H9 (cell line): ENCODE results near the gene ZSCAN22. TPM values are rescaled to one million over a fixed set of nuclear protein-coding genes. Genes with fewer than 3 reads are reported as not detected.

Source experiments
- DNase-seq: peaks from one replicate; pipeline ENCODE4 v3.0.0-alpha.2; 2017
- H2AFZ ChIP-seq: one replicate; pipeline ENCODE4 v1.6.1; 2013; ENCODE audit warnings: mild to moderate bottlenecking, low read length, control low read depth, moderate library complexity
- H2AK5ac ChIP-seq: 2 replicates; pipeline ENCODE4 v1.6.1; 2013; ENCODE audit warnings: low read length, control low read depth, mixed read lengths; ENCODE audit not compliant: insufficient read length
- H2BK120ac ChIP-seq: one replicate; pipeline ENCODE4 v1.6.1; 2013; ENCODE audit warnings: low read depth, mild to moderate bottlenecking, low read length, control low read depth, inconsistent platforms; ENCODE audit not compliant: poor library complexity, severe bottlenecking
- H2BK12ac ChIP-seq: 2 replicates; pipeline ENCODE4 v1.6.1; 2013; ENCODE audit warnings: low read length, control low read depth, mixed read lengths, low read depth; ENCODE audit not compliant: insufficient read length
- H2BK15ac ChIP-seq: 2 replicates; pipeline ENCODE4 v1.6.1; 2013; ENCODE audit warnings: low read depth, low read length, control low read depth
- H2BK20ac ChIP-seq: one replicate; pipeline ENCODE4 v1.6.1; 2013; ENCODE audit warnings: low read depth, mild to moderate bottlenecking, low read length, control low read depth, inconsistent platforms; ENCODE audit not compliant: poor library complexity, severe bottlenecking
- H2BK5ac ChIP-seq: 2 replicates; pipeline ENCODE4 v1.6.1; 2013; ENCODE audit warnings: low read length, control low read depth, mixed read lengths; ENCODE audit not compliant: insufficient read length
- H3K14ac ChIP-seq: 2 replicates; pipeline ENCODE4 v1.6.1; 2013; ENCODE audit warnings: low read length, control low read depth; ENCODE audit not compliant: insufficient read depth
- H3K18ac ChIP-seq: 2 replicates; pipeline ENCODE4 v1.6.1; 2013; ENCODE audit warnings: low read depth, mild to moderate bottlenecking, mixed read lengths, low read length, control low read depth; ENCODE audit not compliant: insufficient read length
- H3K23ac ChIP-seq: 2 replicates; pipeline ENCODE4 v1.6.1; 2013; ENCODE audit warnings: low read length, control low read depth, mixed read lengths, low read depth; ENCODE audit not compliant: insufficient read length
- H3K23me2 ChIP-seq: 2 replicates; pipeline ENCODE4 v1.6.1; 2013; ENCODE audit warnings: low read depth, mild to moderate bottlenecking, mixed read lengths, low read length, control low read depth; ENCODE audit not compliant: insufficient read length, poor library complexity, severe bottlenecking
- H3K27ac ChIP-seq: 2 replicates; pipeline ENCODE4 v1.5.1; 2013; ENCODE audit warnings: low read length, control low read depth, mixed read lengths, low read depth; ENCODE audit not compliant: insufficient read length
- H3K27me3 ChIP-seq: 2 replicates; pipeline ENCODE4 v1.6.1; 2013; ENCODE audit warnings: low read length, control low read depth, inconsistent platforms; ENCODE audit not compliant: insufficient read depth
- H3K4ac ChIP-seq: 2 replicates; pipeline ENCODE4 v1.6.1; 2013; ENCODE audit warnings: low read depth, mild to moderate bottlenecking, control low read depth, inconsistent platforms, low read length, moderate library complexity
- H3K4me1 ChIP-seq: 2 replicates; pipeline ENCODE4 v1.6.1; 2013; ENCODE audit warnings: low read length, control low read depth, inconsistent platforms; ENCODE audit not compliant: insufficient read depth
- H3K4me2 ChIP-seq: 2 replicates; pipeline ENCODE4 v1.6.1; 2013; ENCODE audit warnings: low read length, control low read depth, mixed read lengths; ENCODE audit not compliant: insufficient read length, insufficient read depth
- H3K56ac ChIP-seq: 2 replicates; pipeline ENCODE4 v1.6.1; 2013; ENCODE audit warnings: low read depth, mild to moderate bottlenecking, mixed read lengths, low read length, control low read depth; ENCODE audit not compliant: insufficient read length
- H3K79me1 ChIP-seq: 2 replicates; pipeline ENCODE4 v1.6.1; 2013; ENCODE audit warnings: low read depth, mild to moderate bottlenecking, moderate library complexity, low read length, control low read depth, inconsistent platforms; ENCODE audit not compliant: insufficient read depth, poor library complexity, severe bottlenecking
- H3K79me2 ChIP-seq: 2 replicates; pipeline ENCODE4 v1.6.1; 2013; ENCODE audit warnings: low read length, control low read depth, inconsistent platforms; ENCODE audit not compliant: insufficient read depth
- H3K9ac ChIP-seq: 2 replicates; pipeline ENCODE4 v1.6.1; 2013; ENCODE audit warnings: low read length, control low read depth, mixed read lengths; ENCODE audit not compliant: insufficient read length; ENCODE audit errors: extremely low read depth
- H3K9me3 ChIP-seq: one replicate; pipeline ENCODE4 v1.6.1; 2013; ENCODE audit warnings: low read depth, low read length, inconsistent platforms; ENCODE audit not compliant: control insufficient read depth
- H3T11ph ChIP-seq: one replicate; pipeline ENCODE4 v1.6.1; 2013; ENCODE audit warnings: mild to moderate bottlenecking, low read length, control low read depth, inconsistent platforms
- H4K20me1 ChIP-seq: one replicate; pipeline ENCODE4 v1.6.1; 2013; ENCODE audit not compliant: control insufficient read depth, insufficient read length, insufficient read depth
- H4K5ac ChIP-seq: 2 replicates; pipeline ENCODE4 v1.6.1; 2013; ENCODE audit warnings: low read depth, mild to moderate bottlenecking, mixed read lengths, low read length, control low read depth; ENCODE audit not compliant: insufficient read length
- H4K8ac ChIP-seq: replicated peaks from 2 replicates; pipeline ENCODE4 v1.6.1; 2013; ENCODE audit warnings: low read length, control low read depth, mixed read lengths, low read depth; ENCODE audit not compliant: insufficient read length
- H4K91ac ChIP-seq: 2 replicates; pipeline ENCODE4 v1.6.1; 2013; ENCODE audit warnings: low read depth, mild to moderate bottlenecking, moderate library complexity, mixed read lengths, low read length, control low read depth; ENCODE audit not compliant: insufficient read length
- H3K27ac Mint-ChIP-seq, 3 experiments: 2 replicates in 2 of 3; 3 replicates in 1 of 3; pipeline ENCODE4 v1.8.0; 2020 to 2021; ENCODE audit warnings: mixed read lengths in 3 of 3, mild to moderate bottlenecking in 1 of 3, moderate library complexity in 1 of 3
- H3K27me3 Mint-ChIP-seq: 2 replicates; pipeline ENCODE4 v1.8.0; 2021; ENCODE audit warnings: low read depth, mild to moderate bottlenecking, moderate library complexity, mixed read lengths
- H3K36me3 Mint-ChIP-seq, 3 experiments: 2 replicates in 2 of 3; 3 replicates in 1 of 3; pipeline ENCODE4 v1.8.0; 2020 to 2021; ENCODE audit warnings: low read depth in 3 of 3, mixed read lengths in 3 of 3; ENCODE audit not compliant: insufficient read depth in 1 of 3
- H3K4me1 Mint-ChIP-seq, 2 experiments: 2 replicates each; pipeline ENCODE4 v1.8.0; 2020; ENCODE audit warnings: mixed read lengths in 2 of 2
- H3K4me3 Mint-ChIP-seq, 2 experiments: 2 replicates in 1 of 2; 3 replicates in 1 of 2; pipeline ENCODE4 v1.8.0; 2020 to 2021; ENCODE audit warnings: mild to moderate bottlenecking in 2 of 2, mixed read lengths in 2 of 2, moderate library complexity in 1 of 2
- H3K9me3 Mint-ChIP-seq, 2 experiments: 2 replicates in 1 of 2; 3 replicates in 1 of 2; pipeline ENCODE4 v1.8.0; 2020; ENCODE audit warnings: mild to moderate bottlenecking in 2 of 2, mixed read lengths in 2 of 2, moderate library complexity in 1 of 2
- WGBS: extraction: QIAGEN DNeasy Blood & Tissue Kit; methylation state at CpG from one replicate; pipeline ENCODE4 v1.1.7; 2013; ENCODE audit warnings: missing lambda C conversion rate, low lambda C conversion rate, mixed read lengths; ENCODE audit not compliant: insufficient read length; ENCODE audit errors: extremely low coverage; 5-methylcytosine and 5-hydroxymethylcytosine counted together
- total RNA-seq: library from RNA; stranded (reverse); gene quantifications from 2 replicates; pipeline ENCODE4 v1.2.1, GENCODE V29; 2021
- TF ChIP-seq, protein P1 (sequence below): fragments of 200-600 bp; sonication (generic); conservative IDR thresholded peaks from 3 replicates; pipeline ENCODE4 v1.8.0; 2021; ENCODE audit warnings: antibody characterized with exemption, mild to moderate bottlenecking

Gene ZSCAN22
- total RNA-seq, 1 experiment from 2014 or later, result 4.8 TPM

DNA sequence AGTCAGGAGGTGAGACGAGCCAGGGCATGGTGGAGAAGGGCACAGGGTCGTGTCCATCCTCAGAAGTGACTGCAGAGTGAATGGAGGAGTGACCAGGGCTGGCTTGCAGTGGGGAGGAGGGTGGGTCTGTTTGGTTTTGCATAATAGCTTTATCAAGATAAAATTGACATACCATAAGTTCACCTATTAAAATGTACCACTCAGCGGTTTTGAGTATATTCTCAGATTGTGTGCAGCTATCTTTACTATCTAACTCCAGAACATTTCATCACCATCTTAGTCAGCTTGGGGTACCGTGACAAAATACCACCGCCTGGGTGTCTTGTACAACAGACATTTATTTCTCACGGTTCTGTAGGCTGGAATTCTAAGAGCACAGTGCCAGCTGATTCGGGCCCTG is 34.9 kb upstream of the ZSCAN22 start:
- H3K9me3 ChIP-seq, result no peaks in the 10 kb centered on the region
- H2BK120ac ChIP-seq, result no peak overlapping the region
- no peaks in the 10 kb centered on the region for H3K27me3 ChIP-seq

More for the DNA sequence above, 34.9 kb upstream of the ZSCAN22 start:
- Mint-ChIP-seq H3K4me3 (no peak overlapping the region; a peak in 1 of 5 replicates), H3K4me1 (no peaks in the 10 kb centered on the region; a peak in 1 of 4 replicates), H3K27me3 (no peaks in the 10 kb centered on the region), H3K9me3 (peaks cover 2 to 9% of the 10 kb centered on the region in 2 experiments; a peak in 3 of 5 replicates), H3K36me3 (peaks cover 72 to 93% (median 91%) of the 10 kb centered on the region in 3 experiments), H3K27ac (no peak overlapping the region)
- Histone ChIP-seq H2BK15ac (no peak overlapping the region), H3K56ac (no peak overlapping the region), H2BK5ac (no peak overlapping the region), H2BK20ac (no peak overlapping the region), H3K4ac (no peak overlapping the region), H2BK12ac (no peak overlapping the region), H4K8ac (no peak overlapping the region), H3K9ac (no peak overlapping the region), H3T11ph (no peak overlapping the region), H4K5ac (no peak overlapping the region), H3K23ac (no peak overlapping the region), H3K4me1 (no peaks in the 10 kb centered on the region), H3K4me2 (no peak overlapping the region), H3K18ac (no peak overlapping the region), H3K14ac (no peak overlapping the region), H3K27ac (no peak overlapping the region), H4K20me1 (no peaks in the 10 kb centered on the region), H3K23me2 (no peaks in the 10 kb centered on the region), H2AK5ac (no peak overlapping the region), H3K79me2 (peaks cover 1% of the 10 kb centered on the region; the same call in 1 of the 2 replicates), H2AFZ (no peak overlapping the region), H3K79me1 (peaks cover 3% of the 10 kb centered on the region), H4K91ac (no peak overlapping the region)
- WGBS, result no CpG with 5 or more reads among the region's 7 CpGs
- TF ChIP-seq, protein P1, sequence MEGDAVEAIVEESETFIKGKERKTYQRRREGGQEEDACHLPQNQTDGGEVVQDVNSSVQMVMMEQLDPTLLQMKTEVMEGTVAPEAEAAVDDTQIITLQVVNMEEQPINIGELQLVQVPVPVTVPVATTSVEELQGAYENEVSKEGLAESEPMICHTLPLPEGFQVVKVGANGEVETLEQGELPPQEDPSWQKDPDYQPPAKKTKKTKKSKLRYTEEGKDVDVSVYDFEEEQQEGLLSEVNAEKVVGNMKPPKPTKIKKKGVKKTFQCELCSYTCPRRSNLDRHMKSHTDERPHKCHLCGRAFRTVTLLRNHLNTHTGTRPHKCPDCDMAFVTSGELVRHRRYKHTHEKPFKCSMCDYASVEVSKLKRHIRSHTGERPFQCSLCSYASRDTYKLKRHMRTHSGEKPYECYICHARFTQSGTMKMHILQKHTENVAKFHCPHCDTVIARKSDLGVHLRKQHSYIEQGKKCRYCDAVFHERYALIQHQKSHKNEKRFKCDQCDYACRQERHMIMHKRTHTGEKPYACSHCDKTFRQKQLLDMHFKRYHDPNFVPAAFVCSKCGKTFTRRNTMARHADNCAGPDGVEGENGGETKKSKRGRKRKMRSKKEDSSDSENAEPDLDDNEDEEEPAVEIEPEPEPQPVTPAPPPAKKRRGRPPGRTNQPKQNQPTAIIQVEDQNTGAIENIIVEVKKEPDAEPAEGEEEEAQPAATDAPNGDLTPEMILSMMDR, result no peak
- DNase-seq, result no peak
